ENCODE results near the gene FADS1. TPM values are rescaled to one million over a fixed set of nuclear protein-coding genes. Genes with fewer than 3 reads are reported as not detected.
A peak's percentile ranks its signal among the peaks of the same experiment; 100 is the strongest.

FADS1 gene
- 10 to 100 TPM; 33.9 to 34.4 TPM for total RNA-seq

DNA sequence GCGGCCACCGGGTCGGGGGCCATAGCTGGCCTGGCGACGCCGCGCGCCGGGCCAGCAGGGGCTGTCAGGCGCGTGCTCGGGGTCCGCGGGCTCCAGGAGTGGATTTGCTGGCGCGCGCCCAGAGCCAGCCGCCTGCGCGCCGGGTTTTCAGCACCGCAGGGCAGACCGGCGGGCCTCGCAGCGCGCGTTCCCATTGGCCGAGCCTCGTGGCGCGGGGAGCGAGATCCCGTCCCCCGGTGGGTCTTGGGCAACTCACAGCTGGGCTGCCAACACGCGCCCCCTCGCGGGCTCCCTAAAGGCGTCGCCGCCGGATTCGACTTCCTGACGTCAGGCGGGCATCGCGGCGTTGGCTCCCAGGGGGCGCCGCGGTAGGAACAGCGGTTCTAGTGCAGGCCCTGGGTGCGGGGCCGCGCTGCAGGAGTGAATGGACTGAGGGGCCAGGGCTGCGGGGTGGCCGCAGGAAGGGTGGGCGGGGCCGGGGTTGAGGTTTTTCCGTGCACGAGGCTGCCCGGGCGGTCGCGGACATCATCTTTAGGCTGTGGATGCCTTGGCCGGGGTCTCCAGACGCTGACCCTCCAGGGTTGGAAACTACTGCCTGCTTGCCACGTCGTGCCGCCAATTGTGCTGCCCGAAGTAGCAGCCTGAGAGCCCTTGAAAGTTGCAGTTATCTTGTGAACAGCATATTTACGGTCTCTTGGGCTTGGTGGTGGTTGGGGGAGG is at the start of gene FADS1:
Gene FADS1, minus strand, starts transcription at position 268 of the 720 bp plus-strand sequence. Its CDS starts 74 bp downstream, at position 194.
- ChIA-PET POLR2A (interaction anchor here (0.7 to 8.0 kb wide), 7 partner anchors 11 to 1720 kb away, joined by 3 to 119 read pairs (median 8); partner anchors contain the start of genes FADS2, FEN1 and TMEM258), CTCF (interaction anchor here (1.0 to 5.0 kb wide), 6 partner anchors 11 to 291 kb away, joined by 3 to 49 read pairs (median 9); partner anchors contain the start of genes FADS2, FEN1 and TMEM258)
- no peaks in the 10 kb centered on the region for H3K9me3 Mint-ChIP-seq
- intact Hi-C loops (cut with micrococcal nuclease), result no loop called here
- H3K4me3 Mint-ChIP-seq, result peak within 1 kb of the TSS; percentile 96
- peaks cover 31% of the 10 kb centered on the region for H3K36me3 Mint-ChIP-seq (ENCODE audit: low read depth)
- ATAC-seq, result peak; percentile 72
- peak within 1 kb of the TSS; percentile 83 for H3K27ac Mint-ChIP-seq
- DNase-seq, result peak; percentile 92
- TF ChIP-seq, protein P1, sequence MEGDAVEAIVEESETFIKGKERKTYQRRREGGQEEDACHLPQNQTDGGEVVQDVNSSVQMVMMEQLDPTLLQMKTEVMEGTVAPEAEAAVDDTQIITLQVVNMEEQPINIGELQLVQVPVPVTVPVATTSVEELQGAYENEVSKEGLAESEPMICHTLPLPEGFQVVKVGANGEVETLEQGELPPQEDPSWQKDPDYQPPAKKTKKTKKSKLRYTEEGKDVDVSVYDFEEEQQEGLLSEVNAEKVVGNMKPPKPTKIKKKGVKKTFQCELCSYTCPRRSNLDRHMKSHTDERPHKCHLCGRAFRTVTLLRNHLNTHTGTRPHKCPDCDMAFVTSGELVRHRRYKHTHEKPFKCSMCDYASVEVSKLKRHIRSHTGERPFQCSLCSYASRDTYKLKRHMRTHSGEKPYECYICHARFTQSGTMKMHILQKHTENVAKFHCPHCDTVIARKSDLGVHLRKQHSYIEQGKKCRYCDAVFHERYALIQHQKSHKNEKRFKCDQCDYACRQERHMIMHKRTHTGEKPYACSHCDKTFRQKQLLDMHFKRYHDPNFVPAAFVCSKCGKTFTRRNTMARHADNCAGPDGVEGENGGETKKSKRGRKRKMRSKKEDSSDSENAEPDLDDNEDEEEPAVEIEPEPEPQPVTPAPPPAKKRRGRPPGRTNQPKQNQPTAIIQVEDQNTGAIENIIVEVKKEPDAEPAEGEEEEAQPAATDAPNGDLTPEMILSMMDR (IDR thresholded peaks at IDR 0.05), result peak; percentile 59
- H3K27me3 Mint-ChIP-seq, result peaks cover 4% of the 10 kb centered on the region
- peaks cover 5% of the 10 kb centered on the region for H3K4me1 Mint-ChIP-seq (ENCODE audit: low read depth)

DNA sequence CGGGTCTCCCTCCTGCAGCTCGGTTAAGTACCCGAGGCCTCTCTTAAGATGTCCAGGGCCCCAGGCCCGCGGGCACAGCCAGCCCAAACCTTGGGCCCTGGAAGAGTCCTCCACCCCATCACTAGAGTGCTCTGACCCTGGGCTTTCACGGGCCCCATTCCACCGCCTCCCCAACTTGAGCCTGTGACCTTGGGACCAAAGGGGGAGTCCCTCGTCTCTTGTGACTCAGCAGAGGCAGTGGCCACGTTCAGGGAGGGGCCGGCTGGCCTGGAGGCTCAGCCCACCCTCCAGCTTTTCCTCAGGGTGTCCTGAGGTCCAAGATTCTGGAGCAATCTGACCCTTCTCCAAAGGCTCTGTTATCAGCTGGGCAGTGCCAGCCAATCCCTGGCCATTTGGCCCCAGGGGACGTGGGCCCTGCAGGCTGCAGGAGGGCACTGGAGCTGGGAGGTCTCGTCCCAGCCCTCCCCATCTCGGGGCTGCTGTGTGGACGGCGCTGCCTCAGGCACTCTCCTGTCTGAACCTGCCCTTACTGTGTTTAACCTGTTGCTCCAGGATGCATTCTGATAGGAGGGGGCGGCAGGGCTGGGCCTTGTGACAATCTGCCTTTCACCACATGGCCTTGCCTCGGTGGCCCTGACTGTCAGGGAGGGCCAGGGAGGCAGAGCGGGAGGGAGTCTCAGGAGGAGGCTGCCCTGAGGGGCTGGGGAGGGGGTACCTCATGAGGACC is 49.6 kb upstream of the FADS1 start:
- peaks cover 7% of the 10 kb centered on the region for H3K36me3 Mint-ChIP-seq (ENCODE audit: low read depth)
- ATAC-seq (no peak), DNase-seq (no peak)
- H3K27ac Mint-ChIP-seq, result no peak overlapping the region
- H3K9me3 Mint-ChIP-seq, result no peaks in the 10 kb centered on the region
- TF ChIP-seq, protein P1 (IDR thresholded peaks at IDR 0.05), result no peak
- no peak overlapping the region for H3K4me3 Mint-ChIP-seq
- no peaks in the 10 kb centered on the region for H3K27me3 Mint-ChIP-seq
- peaks cover 2% of the 10 kb centered on the region for H3K4me1 Mint-ChIP-seq (ENCODE audit: low read depth)
- ChIA-PET POLR2A (no interaction called here), CTCF (interaction anchor here (1.5 to 3.4 kb wide), 5 partner anchors 32 to 241 kb away, joined by 5 to 12 read pairs (median 5); no protein-coding TSS in a partner anchor)
- intact Hi-C loops (cut with micrococcal nuclease), result no loop called here

DNA sequence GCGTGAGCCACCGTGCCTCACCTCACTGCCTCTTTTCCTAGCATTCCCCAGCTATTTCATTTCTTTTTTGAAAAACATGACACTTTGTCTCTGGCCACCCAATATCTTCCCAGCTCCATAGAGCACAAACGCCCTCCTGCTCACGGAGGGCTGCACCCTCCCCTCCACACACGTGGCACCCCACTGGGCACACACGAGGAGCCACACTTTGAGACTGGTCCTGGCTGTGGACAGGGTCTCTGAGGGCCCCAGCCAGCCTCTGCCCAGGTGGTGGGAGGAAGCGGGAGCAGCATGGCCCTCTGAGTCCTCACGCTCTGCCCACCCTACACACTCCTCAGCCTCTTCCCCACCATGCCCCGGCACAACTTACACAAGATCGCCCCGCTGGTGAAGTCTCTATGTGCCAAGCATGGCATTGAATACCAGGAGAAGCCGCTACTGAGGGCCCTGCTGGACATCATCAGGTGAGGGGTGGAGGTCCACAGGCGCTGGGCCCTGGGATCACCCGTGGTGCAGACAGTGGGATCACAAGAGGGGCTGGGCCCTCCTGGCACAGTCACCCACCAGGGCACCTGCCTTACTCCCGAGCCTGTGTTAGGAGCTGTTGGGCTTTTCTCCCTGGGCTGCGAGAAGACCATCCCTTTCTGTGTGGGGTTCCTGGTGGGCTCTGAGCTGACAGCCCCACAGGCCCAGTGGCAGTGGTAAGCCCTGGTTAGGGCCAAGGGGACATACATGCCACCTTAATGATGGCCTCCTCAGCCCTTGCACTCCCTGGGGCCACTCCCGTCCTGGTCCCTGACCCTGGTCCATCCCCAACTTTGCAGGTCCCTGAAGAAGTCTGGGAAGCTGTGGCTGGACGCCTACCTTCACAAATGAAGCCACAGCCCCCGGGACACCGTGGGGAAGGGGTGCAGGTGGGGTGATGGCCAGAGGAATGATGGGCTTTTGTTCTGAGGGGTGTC is 48.3 kb upstream of the FADS1 start:
- H3K27ac Mint-ChIP-seq, result no peak overlapping the region
- no peaks in the 10 kb centered on the region for H3K27me3 Mint-ChIP-seq
- CTCF ChIA-PET, result interaction anchor here (1.5 to 3.4 kb wide), 3 partner anchors 33 to 243 kb away, joined by 3 to 12 read pairs (median 8); no protein-coding TSS in a partner anchor
- peaks cover 14% of the 10 kb centered on the region for H3K36me3 Mint-ChIP-seq (ENCODE audit: low read depth)
- TF ChIP-seq, protein P1 (IDR thresholded peaks at IDR 0.05), result no peak
- H3K9me3 Mint-ChIP-seq, result no peaks in the 10 kb centered on the region
- H3K4me3 Mint-ChIP-seq, result no peak overlapping the region
- intact Hi-C loops (cut with micrococcal nuclease), result no loop called here
- H3K4me1 Mint-ChIP-seq (ENCODE audit: low read depth), result no peaks in the 10 kb centered on the region
- DNase-seq (no peak), ATAC-seq (no peak)
- POLR2A ChIA-PET, result no interaction called here

DNA sequence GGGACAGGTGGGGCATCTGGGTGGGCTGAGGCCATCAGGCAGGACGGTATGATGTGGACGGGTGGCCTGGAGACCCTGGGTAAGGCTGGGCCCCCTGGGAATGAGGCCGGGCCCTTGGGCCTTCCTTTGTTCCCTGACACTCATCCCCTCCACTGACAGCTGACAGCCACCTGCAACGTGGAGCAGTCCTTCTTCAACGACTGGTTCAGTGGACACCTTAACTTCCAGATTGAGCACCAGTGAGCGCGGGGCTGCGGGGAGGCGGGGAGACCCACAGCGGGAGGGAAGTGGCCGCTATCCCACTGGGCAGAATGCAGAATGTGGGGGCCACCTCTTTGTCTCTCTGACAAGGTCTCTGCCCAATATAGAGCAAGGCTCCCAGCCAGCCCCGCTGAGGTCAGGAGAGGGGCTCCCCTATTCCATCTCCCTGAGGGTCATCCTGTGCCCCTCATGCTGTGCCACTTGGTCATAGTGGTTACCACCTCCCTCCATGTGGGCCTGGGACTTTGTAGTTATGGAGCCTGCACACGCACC is 46.8 kb upstream of the FADS1 start:
- intact Hi-C loops (cut with micrococcal nuclease), result no loop called here
- TF ChIP-seq, protein P1 (IDR thresholded peaks at IDR 0.05), result no peak
- H3K9me3 Mint-ChIP-seq, result no peaks in the 10 kb centered on the region
- CTCF ChIA-PET, result interaction anchor here (0.9 to 1.8 kb wide), 3 partner anchors 35 to 244 kb away, joined by 3 to 8 read pairs (median 3); no protein-coding TSS in a partner anchor
- no peak overlapping the region for H3K4me3 Mint-ChIP-seq
- H3K27ac Mint-ChIP-seq, result no peak overlapping the region
- H3K36me3 Mint-ChIP-seq (ENCODE audit: low read depth), result peaks cover 22% of the 10 kb centered on the region
- no peaks in the 10 kb centered on the region for H3K4me1 Mint-ChIP-seq (ENCODE audit: low read depth)
- ATAC-seq (no peak), DNase-seq (no peak)
- H3K27me3 Mint-ChIP-seq, result no peaks in the 10 kb centered on the region
- POLR2A ChIA-PET, result interaction anchor here (0.6 kb wide), 1 partner anchor 1025 kb away, joined by 3 read pairs; no protein-coding TSS in a partner anchor

Data from activated CD8-positive, alpha-beta T cell treated with anti-CD3 and anti-CD28 coated beads for 36 hours (primary cell).